NCI-H2107 treated with DMSO at 0.1 percent for 48 hours (cell line): ENCODE data around the gene PIGU.
"Not testable (repeated sequence)": the region's sequence is repeated elsewhere in the genome, so short reads cannot be mapped to it uniquely, and the experiment has no call there.

Experiments
- DNase-seq: peaks from one replicate; lab custom pipeline; 2025; ENCODE audit not compliant: unreplicated experiment; lab: John Stamatoyannopoulos, UW

The PIGU gene

DNA sequence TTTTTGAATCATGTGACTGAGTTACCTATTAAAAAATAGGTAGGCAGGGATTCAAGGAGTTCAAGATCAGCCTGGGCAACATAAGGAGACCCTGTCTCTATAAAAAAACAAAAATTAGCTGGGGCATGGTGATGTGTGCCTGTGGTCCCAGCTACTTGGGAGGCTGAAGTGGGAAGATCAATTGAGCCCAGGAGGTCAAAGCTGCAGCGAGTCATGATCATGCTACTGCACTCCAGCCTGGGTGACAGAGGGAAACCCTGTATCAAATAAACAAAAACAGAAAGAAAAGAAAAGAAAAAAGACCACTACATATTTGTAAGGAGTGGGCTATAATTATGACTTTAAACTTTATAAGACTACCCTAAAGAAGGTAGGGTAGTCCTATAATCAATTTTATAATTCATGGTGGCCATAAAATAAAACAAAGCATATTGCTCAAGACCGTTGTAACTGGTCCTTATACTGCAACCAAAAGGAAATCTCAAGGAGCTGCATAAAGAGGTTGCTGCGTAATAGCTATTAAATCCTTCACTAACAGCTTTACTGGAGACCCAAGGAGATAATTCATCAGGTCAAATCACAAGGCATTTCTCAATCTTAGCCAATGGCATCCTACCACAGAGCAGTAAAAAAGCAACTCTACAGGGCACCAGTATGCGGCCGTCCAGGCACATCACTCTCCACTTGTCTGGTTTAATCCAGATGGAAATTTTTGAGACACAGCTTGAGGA is 13.5 kb downstream of the PIGU start:
- DNase-seq = no peak

DNA sequence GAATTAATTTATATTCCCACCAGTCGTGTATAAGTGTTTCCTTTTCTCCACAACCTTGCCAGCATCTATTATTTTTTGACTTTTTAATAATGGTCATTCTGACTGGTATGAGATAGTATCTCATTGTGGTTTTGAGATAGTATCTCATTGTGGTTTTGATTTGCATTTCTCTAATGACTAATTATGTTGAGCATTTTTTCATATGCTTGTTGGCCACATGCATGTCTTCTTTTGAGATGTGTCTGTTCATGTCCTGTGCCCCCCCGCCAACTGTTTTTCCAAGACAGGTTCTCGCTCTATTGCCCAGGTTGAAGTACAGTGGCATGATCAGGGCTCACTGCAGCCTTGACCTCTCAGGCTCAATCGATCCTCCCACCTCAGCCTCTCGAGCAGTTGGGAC is 15.1 kb downstream of the PIGU start:
- not testable (repeated sequence) for DNase-seq

- not testable (repeated sequence) for DNase-seq
These were observed 18.2 kb downstream of the PIGU start for GRCh38 chr20:34658654-34659053.

GRCh38 chr20:34654207-34654744 is 22.6 kb downstream of the PIGU start:
- DNase-seq = no peak

- DNase-seq = no peak
These were observed 25.7 kb downstream of the PIGU start for GRCh38 chr20:34651200-34651599.

GRCh38 chr20:34647737-34648136 is 29.2 kb downstream of the PIGU start:
- no peak for DNase-seq

- no peak for DNase-seq
These were observed 31.9 kb downstream of the PIGU start for GRCh38 chr20:34644951-34645350.

- no peak for DNase-seq
These were observed 32.5 kb downstream of the PIGU start for GRCh38 chr20:34644345-34644744.

GRCh38 chr20:34643928-34644327 is 33.0 kb downstream of the PIGU start:
- DNase-seq = no peak

DNA sequence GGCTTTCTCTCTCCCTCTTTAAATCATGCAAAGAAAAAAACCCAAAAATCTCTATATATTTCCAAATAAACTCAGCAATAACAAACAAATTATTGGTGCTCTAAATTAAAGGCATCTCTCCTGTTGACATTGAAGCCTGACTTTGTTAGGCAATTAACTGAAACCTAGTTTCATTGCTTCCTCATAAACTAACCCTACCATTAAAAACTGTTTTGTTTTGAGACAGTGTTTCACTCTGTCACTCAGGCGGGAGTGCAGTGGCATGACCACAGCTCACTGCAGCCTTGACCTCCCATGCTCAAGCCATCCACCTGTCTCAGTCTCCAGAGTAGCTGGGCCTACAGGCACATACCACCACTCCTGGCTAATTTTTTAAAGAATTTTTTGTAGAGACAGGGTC is 34.9 kb downstream of the PIGU start:
- DNase-seq = no peak

- DNase-seq = peak; percentile 90
These were observed 37.1 kb downstream of the PIGU start for GRCh38 chr20:34639755-34640222.

DNA sequence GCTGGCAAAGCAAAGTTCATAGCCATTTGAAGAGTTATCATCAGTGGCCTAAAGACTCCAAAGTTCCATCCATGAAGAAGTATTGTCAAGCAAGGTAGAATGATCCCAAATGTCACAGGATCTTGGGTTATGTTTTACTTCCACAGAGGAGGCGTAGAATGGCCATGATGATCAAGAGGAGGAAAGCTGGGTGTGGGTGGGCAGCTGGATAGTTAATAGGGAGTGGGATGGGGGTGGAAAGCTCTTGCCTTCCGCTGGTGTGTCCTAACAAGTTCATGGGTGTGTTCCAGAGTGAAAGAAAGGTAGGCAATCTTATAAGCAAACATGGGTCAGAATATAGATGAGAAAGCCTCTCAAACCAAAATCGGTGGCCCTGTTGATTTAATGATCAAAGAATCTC is 38.4 kb downstream of the PIGU start:
- no peak for DNase-seq

DNA sequence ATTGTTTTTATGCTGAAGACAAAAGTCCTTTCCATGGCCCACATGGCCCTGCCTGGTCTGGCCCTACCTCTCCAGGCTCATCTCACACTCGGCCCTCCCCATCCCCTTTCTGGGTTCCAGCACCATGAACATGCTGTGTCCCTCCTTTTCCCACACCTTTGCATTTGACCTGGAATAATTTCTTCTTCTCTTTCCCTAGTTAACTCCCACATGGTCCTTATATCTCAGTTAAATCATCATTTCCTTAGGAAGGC is 38.9 kb downstream of the PIGU start:
- no peak for DNase-seq

GRCh38 chr20:34637245-34638038 is 39.5 kb downstream of the PIGU start:
- DNase-seq = no peak

GRCh38 chr20:34636648-34637047 is 40.2 kb downstream of the PIGU start:
- DNase-seq = no peak

DNA sequence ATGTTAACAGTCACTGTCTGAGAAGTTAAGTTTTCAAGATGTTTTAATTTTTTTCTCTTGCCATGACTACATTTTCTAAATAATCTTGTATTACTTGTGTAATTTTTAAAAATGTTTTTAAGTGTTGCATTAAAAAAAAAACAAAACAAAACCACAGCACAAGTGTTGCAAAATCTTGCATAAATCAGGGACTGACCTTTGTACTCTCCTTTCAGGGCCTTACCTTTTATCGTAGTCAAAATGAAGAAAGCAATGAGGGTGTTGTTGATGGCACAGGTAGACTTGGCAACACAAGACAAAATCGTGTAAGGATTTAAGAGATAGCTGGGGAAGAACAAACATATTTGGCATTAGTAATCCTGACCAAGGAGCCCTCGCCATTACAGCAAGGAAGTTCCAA is 42.5 kb downstream of the PIGU start:
- DNase-seq = no peak

DNA sequence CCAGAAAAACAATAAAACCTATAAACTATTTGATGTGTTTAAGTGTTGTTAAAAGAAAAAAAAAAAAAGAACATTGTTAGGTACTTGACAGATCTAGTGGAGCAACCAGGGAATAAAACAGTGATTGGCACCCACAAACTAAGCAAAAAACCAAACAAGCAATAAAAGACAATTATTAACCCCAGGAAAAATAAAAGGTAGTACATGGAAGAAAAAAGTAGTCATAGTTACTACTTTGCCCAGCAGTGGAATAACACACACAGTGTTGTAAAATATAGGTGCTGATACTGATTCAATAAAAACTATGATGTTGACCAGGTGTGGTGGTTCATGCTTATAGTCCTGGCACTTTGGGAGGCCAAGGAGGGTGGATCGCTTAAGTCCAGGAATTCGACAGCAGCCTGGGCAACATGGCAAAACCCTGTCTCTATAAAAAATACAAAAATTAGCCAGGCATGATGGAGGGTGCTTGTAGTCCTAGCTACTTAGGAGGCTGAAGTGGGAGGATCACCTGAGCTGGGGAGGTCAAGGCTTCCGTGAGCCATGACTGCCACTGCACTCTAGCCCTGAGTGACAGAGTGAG is 43.9 kb downstream of the PIGU start:
- no peak for DNase-seq

DNA sequence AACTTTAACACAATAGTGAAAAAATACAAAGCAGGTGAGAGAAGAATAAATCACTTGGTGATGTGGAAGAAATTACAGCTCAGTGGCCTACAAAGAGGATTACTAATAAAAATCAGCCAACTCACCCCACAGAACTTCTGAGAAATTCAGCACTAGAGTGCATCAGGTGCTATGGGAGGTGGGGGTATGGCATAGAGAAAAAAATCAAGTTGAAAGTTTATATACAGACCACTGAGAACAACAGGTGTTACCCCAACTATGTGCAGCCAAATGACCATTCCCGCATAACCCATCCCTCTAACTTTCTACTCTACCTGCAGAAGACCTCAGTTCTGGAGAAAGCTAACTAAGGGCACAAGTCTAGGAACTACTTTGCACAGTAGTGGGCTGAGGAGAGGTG is 47.0 kb downstream of the PIGU start:
- no peak for DNase-seq

DNA sequence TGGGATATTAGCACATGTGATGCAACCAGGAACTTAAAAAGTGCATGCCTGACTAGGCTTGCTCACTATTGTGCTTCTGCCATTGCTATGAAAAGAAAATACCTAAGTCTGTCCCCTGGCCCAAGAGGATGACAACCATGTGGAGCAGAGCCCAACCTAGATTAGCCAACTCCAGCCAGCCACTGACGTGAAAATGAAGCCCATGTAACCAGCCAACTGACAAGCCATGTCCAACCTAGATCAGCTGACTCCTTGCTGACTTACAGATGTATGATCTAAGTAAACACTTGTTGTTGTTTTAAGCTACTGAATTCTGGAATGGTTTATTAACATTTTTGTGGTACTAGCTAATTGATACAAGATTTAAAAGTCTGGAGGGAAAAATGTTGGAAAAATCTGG is 47.5 kb downstream of the PIGU start:
- DNase-seq = no peak

GRCh38 chr20:34628026-34628425 is 48.9 kb downstream of the PIGU start:
- DNase-seq = no peak

- DNase-seq = no peak
These were observed 49.4 kb downstream of the PIGU start for GRCh38 chr20:34627458-34627857.

DNA sequence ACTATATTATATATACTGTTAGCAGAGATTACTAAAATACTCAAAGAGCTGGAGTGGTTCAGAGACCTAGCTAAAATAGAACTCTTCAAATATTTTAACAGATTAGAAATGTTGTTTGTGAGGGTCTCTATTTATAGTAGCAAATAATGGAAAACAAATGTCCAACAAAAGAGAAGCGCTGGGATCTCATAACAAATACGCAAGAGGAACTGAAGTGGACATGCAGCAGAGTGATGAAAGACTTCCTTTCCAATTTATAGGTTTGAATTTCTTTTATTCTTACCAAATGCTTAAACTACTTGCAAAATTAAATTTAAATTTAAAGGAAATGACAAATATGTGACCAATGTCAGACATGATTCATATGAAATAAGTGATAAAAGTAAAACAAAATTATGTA is 49.9 kb downstream of the PIGU start:
- DNase-seq = no peak
